IMR-90 (cell line): ENCODE data around the gene LTBP4. TPM values are rescaled to one million over a fixed set of nuclear protein-coding genes. Genes with fewer than 3 reads are reported as not detected.
A peak's percentile ranks its signal among the peaks of the same experiment; 100 is the strongest.

Experiments used
- ATAC-seq: fragments of 200-7000 bp; cut with Tn5 transposase; 2 replicates; pipeline ENCODE4 v1.9.1; 2020; ENCODE audit warnings: low read depth, mild to moderate bottlenecking, moderate library complexity
- BruUV-seq: library from RNA; stranded (reverse); fragments of 400-500 nt; replicated peaks from 2 replicates; lab custom pipeline; 2021; lab: Mats Ljungman, UMichigan
- CTCF ChIA-PET: fragments of 300-600 bp; formaldehyde crosslinking; extraction: SDS; loops from one replicate; lab custom pipeline; 2021; ENCODE audit warnings: antibody characterized with exemption; lab: Yijun Ruan, JAX
- POLR2A ChIA-PET: fragments of 300-600 bp; sonication (Branson Sonifier 250); formaldehyde crosslinking; loops from one replicate; lab custom pipeline; 2022; ENCODE audit warnings: antibody characterized with exemption; ENCODE audit not compliant: unreplicated experiment; lab: Charles Lee
- DNase-seq: peaks from one replicate; pipeline ENCODE4 v3.0.0; 2013
- H2AFZ ChIP-seq: replicated peaks from 2 replicates; pipeline ENCODE3; 2013; ENCODE audit warnings: low read length, mild to moderate bottlenecking; ENCODE audit not compliant: poor library complexity
- H2AK5ac ChIP-seq: 2 replicates; pipeline ENCODE4 v1.6.1; 2013; ENCODE audit warnings: low read depth, low read length, inconsistent platforms
- H2AK9ac ChIP-seq: replicated peaks from 2 replicates; pipeline ENCODE3; 2013; ENCODE audit warnings: mild to moderate bottlenecking, low read depth, low read length, moderate library complexity; ENCODE audit not compliant: poor library complexity
- H2BK120ac ChIP-seq: 2 replicates; pipeline ENCODE4 v1.6.1; 2013; ENCODE audit warnings: low read depth, low read length, inconsistent platforms
- H2BK15ac ChIP-seq: 3 replicates; pipeline ENCODE4 v1.6.1; 2013; ENCODE audit warnings: low read depth, low read length, inconsistent platforms
- H2BK20ac ChIP-seq: 2 replicates; pipeline ENCODE4 v1.6.1; 2013; ENCODE audit warnings: low read depth, mild to moderate bottlenecking, inconsistent platforms, low read length, moderate library complexity
- H2BK5ac ChIP-seq: 2 replicates; pipeline ENCODE4 v1.6.1; 2013; ENCODE audit warnings: mild to moderate bottlenecking, low read depth, low read length, inconsistent platforms; ENCODE audit not compliant: poor library complexity, severe bottlenecking
- H3K14ac ChIP-seq: replicated peaks from 2 replicates; pipeline ENCODE4 v1.6.1; 2013; ENCODE audit warnings: low read depth, low read length, inconsistent platforms
- H3K18ac ChIP-seq: 2 replicates; pipeline ENCODE4 v1.6.1; 2013; ENCODE audit warnings: low read depth, low read length, control low read depth
- H3K23ac ChIP-seq: 2 replicates; pipeline ENCODE4 v1.6.1; 2013; ENCODE audit warnings: low read depth, low read length, inconsistent platforms
- H3K27ac ChIP-seq: 2 replicates; pipeline ENCODE4 v1.5.1; 2013; ENCODE audit warnings: mild to moderate bottlenecking, control low read depth, low read length; ENCODE audit not compliant: insufficient read depth
- H3K27me3 ChIP-seq: 2 replicates; pipeline ENCODE4 v1.6.1; 2013; ENCODE audit warnings: low read length; ENCODE audit not compliant: control insufficient read depth, insufficient read depth
- H3K36me3 ChIP-seq: 2 replicates; pipeline ENCODE4 v1.6.1; 2013; ENCODE audit warnings: low read length, mixed read lengths; ENCODE audit not compliant: control insufficient read depth, insufficient read depth
- H3K4ac ChIP-seq: 2 replicates; pipeline ENCODE4 v1.6.1; 2013; ENCODE audit warnings: low read depth, low read length, inconsistent platforms
- H3K4me1 ChIP-seq: 2 replicates; pipeline ENCODE4 v1.6.1; 2013; ENCODE audit warnings: low read length, mixed read lengths; ENCODE audit not compliant: control insufficient read depth, insufficient read depth
- H3K4me2 ChIP-seq: 2 replicates; pipeline ENCODE4 v1.6.1; 2013; ENCODE audit warnings: low read depth, mild to moderate bottlenecking, control low read depth, low read length, moderate library complexity
- H3K4me3 ChIP-seq: 2 replicates; pipeline ENCODE4 v1.5.1; 2013; ENCODE audit warnings: low read depth, mild to moderate bottlenecking, control low read depth, low read length, moderate library complexity; ENCODE audit not compliant: insufficient read depth
- H3K56ac ChIP-seq: 2 replicates; pipeline ENCODE4 v1.6.1; 2013; ENCODE audit warnings: low read length, inconsistent platforms; ENCODE audit not compliant: insufficient read depth; ENCODE audit errors: extremely low read depth
- H3K79me1 ChIP-seq, 2 experiments: 2 replicates each; pipeline ENCODE4 v1.6.1; 2013; ENCODE audit warnings: low read length in 2 of 2, inconsistent platforms in 1 of 2, low read depth in 1 of 2
- H3K9ac ChIP-seq: 2 replicates; pipeline ENCODE4 v1.6.1; 2013; ENCODE audit warnings: low read depth, low read length, control low read depth
- H3K9me1 ChIP-seq: 2 replicates; pipeline ENCODE4 v1.6.1; 2013; ENCODE audit warnings: low read length, inconsistent platforms; ENCODE audit not compliant: insufficient read depth
- H3K9me3 ChIP-seq: 2 replicates; pipeline ENCODE4 v1.6.1; 2013; ENCODE audit warnings: low read length; ENCODE audit not compliant: control insufficient read depth, insufficient read depth
- H4K20me1 ChIP-seq: 2 replicates; pipeline ENCODE4 v1.6.1; 2013; ENCODE audit warnings: low read length, inconsistent platforms; ENCODE audit not compliant: insufficient read depth
- H4K5ac ChIP-seq: 2 replicates; pipeline ENCODE4 v1.6.1; 2013; ENCODE audit warnings: mild to moderate bottlenecking, low read depth, low read length, control low read depth
- H4K8ac ChIP-seq, 2 experiments: 2 replicates each; pipeline ENCODE4 v1.6.1; 2013; ENCODE audit warnings: low read depth in 2 of 2, low read length in 2 of 2, control low read depth in 1 of 2, inconsistent platforms in 1 of 2
- H4K91ac ChIP-seq: 2 replicates; pipeline ENCODE4 v1.6.1; 2013; ENCODE audit warnings: low read depth, low read length, inconsistent platforms; ENCODE audit not compliant: insufficient read depth
- FOS ChIP-seq: fragments of 150-350 bp; IDR thresholded peaks from 2 replicates; pipeline ENCODE4 v1.6.1; 2016; ENCODE audit warnings: low read depth, low read length
- MAZ ChIP-seq: IDR thresholded peaks from 2 replicates; pipeline ENCODE4 v1.6.1; 2012; ENCODE audit warnings: low read depth, mild to moderate bottlenecking, low read length, improper control_type of control experiment, moderate library complexity, borderline replicate concordance
- WGBS, 2 experiments: methylation state at CpG; one replicate each; pipeline versions ENCODE4 v1.1.5 to v1.1.7; 2013; ENCODE audit warnings: missing lambda C conversion rate in 2 of 2; ENCODE audit not compliant: insufficient read length in 1 of 2; ENCODE audit errors: extremely low coverage in 2 of 2; 5-methylcytosine and 5-hydroxymethylcytosine counted together
- dilution Hi-C: fragments of 300-500 bp; cut with HindIII; formaldehyde crosslinking; loops from one replicate; pipeline ENCODE4 v1.14.3; 2018; ENCODE audit warnings: low sequenced_read_pairs; ENCODE audit not compliant: unreplicated experiment
- in situ Hi-C: fragments of 300-500 bp; cut with MboI; formaldehyde crosslinking; loops from 3 replicates; pipeline ENCODE4 v1.14.3; 2019; ENCODE audit warnings: low sequenced_read_pairs, inconsistent platforms, mixed read lengths
- intact Hi-C: fragments of 100-400 bp; cut with micrococcal nuclease; formaldehyde crosslinking; loops from 2 replicates; pipeline ENCODE4 v1.10.0; 2022
- polyA plus RNA-seq, 3 experiments: library from polyadenylated mRNA; depleted of rRNA; stranded (reverse); fragments of >200 nt; gene quantifications; 2 replicates each; pipeline ENCODE4 v1.2.3, GENCODE V29; 2012; ENCODE audit warnings: low replicate concordance in 1 of 3
- total RNA-seq: library from RNA; depleted of rRNA; stranded (reverse); fragments of >200 nt; gene quantifications from 2 replicates; pipeline ENCODE4 v1.2.3, GENCODE V29; 2012

LTBP4 gene
- total and polyA plus RNA-seq, 2 of the 4 experiments (the other 2 are of a cell fraction): 14.7 to 70.3 TPM

DNA sequence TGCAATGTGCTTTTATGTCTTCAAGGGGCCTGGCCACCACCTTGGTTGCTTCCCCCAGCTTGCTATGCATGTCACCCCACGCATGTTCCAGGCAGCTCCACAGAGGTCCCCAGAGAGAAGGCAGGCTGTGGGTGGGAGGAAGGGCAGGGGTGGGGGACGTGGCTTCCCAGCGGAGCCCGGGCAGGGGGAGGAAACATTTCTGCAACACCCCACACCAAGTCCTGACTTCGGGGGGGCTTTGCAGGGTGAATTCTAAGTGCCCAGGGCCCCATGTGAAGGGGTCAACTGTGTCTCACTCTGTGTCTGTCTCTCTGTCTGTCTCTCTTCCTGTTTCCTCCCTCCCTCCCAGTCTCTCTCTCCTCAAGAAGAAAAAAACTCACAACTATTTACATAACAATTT lies 39.6 kb downstream of the LTBP4 start:
- dilution Hi-C loops (no loop called here), in situ Hi-C loops (no loop called here), intact Hi-C loops (no loop called here)
- ChIA-PET CTCF (no interaction called here), POLR2A (no interaction called here)
- Histone ChIP-seq H3K36me3 (no peaks in the 10 kb centered on the region), H2AFZ (peak overlapping the region; percentile 91), H2AK5ac (peak overlapping the region; percentile 97), H3K4me1 (peaks cover 16% of the 10 kb centered on the region), H3K9ac (peak overlapping the region; percentile 74), H2BK15ac (peak overlapping the region; percentile 98; the same call in 2 of the 3 replicates), H3K4me3 (no peak overlapping the region), H3K23ac (peak overlapping the region; percentile 80), H3K4ac (peak overlapping the region; percentile 99), H3K27me3 (no peaks in the 10 kb centered on the region), H3K9me1 (peaks cover 5% of the 10 kb centered on the region), H4K8ac (peak overlapping the region; percentile 69 to 93), H4K5ac (peak overlapping the region; percentile 97), H3K18ac (peak overlapping the region; percentile 98), H3K79me1 (no peaks in the 10 kb centered on the region), H3K14ac (peak overlapping the region; percentile 88), H3K4me2 (peak overlapping the region; percentile 28; the same call in 1 of the 2 replicates), H2BK120ac (peak overlapping the region; percentile 96), H3K56ac (peak overlapping the region; percentile 76; the same call in 1 of the 2 replicates), H2BK20ac (peak overlapping the region; percentile 97), H4K91ac (peak overlapping the region; percentile 96), H2BK5ac (peak overlapping the region; percentile 76), H4K20me1 (no peaks in the 10 kb centered on the region), H3K9me3 (no peaks in the 10 kb centered on the region), H3K27ac (peak overlapping the region; percentile 99), H2AK9ac (peak overlapping the region; percentile 78)
- no peak for TF ChIP-seq FOS
- TF ChIP-seq MAZ: peak; percentile 36; the same call in 1 of the 2 replicates
- ATAC-seq (peak; percentile 51), DNase-seq (peak; percentile 45)
- WGBS, 2 experiments: no CpG with 5 or more reads among the region's 5 CpGs
- BruUV-seq: no TSS peak
